Measurements from ENCODE around the gene CELA2A.
"Not testable (repeated sequence)": the region's sequence is repeated elsewhere in the genome, so short reads cannot be mapped to it uniquely, and the experiment has no call there.

CELA2A gene

DNA sequence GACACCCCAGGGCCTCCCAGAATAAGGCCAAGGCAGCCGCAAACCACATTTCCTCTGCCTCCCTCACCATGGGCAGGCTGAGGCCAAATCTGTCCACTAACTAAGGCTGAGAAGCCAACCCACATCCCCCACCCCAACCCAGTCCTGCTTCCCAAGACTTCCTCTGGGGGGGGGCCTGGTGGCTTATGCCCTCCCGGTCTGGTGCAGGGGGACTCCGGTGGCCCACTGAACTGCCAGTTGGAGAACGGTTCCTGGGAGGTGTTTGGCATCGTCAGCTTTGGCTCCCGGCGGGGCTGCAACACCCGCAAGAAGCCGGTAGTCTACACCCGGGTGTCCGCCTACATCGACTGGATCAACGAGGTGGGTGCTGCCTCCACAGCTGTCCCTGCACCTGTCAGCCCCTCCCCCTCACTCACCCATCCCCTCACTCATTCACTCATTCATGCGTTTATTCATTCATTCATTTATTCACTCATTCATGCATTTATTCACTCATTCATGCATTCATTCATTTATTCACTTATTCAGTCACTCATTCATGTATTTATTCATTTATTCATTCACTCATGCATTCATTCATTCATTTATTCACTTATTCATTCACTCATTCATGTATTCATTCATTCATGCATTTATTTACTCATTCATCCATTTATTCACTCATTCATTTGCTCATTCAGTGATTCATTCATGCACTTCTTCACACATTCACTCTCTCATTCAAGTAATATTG is 11.0 kb upstream of the CELA2A start:
- no peak for DNase-seq

- DNase-seq, result no peak
Measured at GRCh38 chr1:15446212-15446611, 10.3 kb upstream of the CELA2A start.

GRCh38 chr1:15448877-15449462 is 7.6 kb upstream of the CELA2A start:
- no peak for DNase-seq

GRCh38 chr1:15449567-15449966 is 7.0 kb upstream of the CELA2A start:
- DNase-seq, result no peak

- DNase-seq, result no peak
Measured at GRCh38 chr1:15451014-15451722, 5.4 kb upstream of the CELA2A start.

DNA sequence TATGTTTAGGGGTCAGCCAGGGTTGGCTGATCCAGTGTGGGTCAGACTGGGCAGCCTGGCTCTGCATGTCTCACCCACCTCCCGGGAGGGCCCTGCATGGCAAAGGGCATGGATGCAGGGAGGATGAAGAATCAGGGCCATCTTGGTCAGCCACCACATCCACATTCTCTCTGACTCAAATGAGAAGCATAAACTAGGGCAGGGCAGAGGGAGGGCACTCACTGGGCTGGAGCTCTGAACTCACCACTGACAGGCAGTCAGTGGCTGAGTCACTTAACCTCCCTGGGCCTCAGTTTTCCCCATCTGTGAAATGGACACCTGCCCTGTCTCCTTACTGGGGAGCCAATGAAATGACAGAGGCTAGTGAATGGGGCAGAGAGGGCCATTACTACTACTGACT is 4.3 kb upstream of the CELA2A start:
- DNase-seq, result no peak

DNA sequence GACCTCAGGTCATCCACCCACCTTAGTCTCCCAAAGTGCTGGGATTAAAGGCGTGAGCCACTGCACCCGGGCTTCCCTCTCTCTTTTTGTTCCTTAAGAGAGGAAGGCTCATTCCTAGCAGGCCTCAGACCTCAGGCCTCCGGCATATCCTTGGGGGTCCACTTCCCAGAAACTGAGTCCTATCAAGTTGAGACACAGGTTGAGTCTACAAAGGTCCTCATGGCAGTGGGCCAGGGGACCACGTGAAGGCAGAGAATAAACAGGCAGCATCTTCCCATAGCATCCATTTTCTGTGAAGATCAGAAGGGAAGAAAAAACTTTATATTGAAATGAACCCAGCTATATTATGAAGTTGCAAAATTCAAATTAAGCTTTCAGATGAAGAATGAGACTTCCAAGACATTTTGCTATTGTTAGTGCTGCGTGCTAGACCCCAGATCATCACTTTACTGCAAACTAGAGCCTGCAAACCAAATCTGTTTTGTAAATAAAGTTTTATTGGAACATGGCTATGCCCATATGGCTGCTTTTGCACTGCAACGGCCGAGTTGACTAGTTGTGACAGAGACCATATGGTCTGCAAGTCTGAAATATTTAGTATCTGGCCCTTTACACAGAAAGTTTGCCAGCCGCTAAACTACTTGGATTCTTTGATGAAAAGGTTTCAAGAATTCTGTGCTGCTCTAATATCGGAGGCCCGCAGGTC is 3.5 kb upstream of the CELA2A start:
- DNase-seq, result no peak

DNA sequence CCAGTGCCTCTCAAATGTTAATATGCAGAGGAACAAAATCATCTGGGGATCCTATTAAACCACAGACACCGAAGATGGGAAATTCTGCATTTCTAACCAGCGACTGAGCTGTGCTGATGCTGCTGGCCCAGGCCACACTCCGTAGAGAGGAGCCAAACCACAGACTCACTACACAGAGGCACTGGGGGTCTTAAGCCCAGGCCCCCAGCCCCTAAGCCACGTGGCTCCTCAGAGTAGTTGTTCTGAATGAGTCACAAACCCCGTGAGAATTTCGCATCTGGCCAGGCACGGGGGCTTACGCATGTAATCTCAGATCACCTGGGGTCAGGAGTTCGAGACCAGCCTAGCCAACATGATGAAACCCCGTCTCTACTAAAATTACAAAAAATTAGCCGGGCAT is 2.8 kb upstream of the CELA2A start:
- DNase-seq, result no peak

GRCh38 chr1:15454256-15454655 is 2.3 kb upstream of the CELA2A start:
- DNase-seq, result no peak

GRCh38 chr1:15455522-15455921 is 1.0 kb upstream of the CELA2A start:
- DNase-seq, result no peak

- no peak for DNase-seq
Measured at GRCh38 chr1:15457585-15457984, 1.1 kb downstream of the CELA2A start.

GRCh38 chr1:15458388-15458787 is 1.9 kb downstream of the CELA2A start:
- DNase-seq, result not testable (repeated sequence)

DNA sequence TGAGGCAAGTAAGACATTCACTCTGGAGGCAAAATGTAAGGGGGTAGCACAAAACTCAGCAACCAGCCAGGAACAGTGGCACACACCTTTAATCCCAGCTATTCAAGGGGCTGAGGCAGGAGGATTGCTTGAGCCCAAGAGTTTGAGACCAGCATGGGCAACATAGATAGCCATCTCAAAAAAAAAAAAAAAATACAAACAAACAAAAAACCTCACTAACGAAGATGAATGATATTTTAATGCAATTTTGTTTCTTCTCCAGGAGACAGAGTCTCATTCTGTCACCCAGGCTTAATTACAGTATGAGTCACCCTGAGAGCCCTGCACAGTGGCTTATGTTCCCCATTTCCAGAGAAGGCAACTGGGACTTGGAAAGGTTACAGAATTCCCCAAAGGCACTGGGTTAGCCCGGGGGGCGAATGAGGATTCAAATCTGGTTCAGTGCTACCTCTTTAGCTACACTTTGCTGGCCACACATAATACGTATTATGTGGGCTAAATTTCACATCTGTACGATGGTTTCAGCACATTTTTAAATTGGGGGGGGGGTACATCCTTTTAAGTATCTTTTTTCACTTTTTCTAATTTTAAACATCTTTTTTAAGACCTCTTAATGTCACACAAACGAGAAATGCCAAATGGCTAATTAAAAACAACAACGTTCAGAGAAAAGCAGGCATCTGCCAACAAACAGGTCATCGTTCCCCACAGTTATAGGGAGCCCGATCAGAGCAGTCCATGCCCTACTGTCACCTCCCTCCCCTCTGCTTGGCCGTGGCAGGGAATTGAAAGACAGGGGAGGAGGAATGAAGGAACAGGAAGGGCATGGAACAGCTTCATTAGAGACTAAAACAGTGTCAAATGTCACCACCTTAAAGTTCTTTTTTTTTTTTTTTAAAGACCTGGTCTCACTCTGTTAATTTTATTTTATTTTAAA is 3.5 kb downstream of the CELA2A start:
- no peak for DNase-seq

DNA sequence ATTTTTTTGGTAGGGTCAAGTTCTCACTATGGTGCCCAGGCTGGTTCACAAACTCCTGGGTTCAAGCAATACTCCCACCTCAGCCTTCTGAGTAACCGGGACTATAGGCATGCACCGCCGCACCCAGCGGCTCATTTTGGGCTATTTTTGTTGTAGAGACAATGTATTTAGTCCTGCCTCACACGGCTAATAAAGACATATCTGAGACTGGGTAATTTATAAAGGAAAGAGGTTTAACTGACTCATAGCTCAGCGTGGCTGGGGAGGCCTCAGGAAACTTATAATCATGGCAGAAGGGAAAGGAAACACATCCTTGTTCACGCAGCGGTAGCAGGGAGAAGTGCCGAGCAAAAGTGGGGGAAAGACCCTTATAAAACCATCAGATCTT is 4.2 kb downstream of the CELA2A start:
- DNase-seq, result no peak

DNA sequence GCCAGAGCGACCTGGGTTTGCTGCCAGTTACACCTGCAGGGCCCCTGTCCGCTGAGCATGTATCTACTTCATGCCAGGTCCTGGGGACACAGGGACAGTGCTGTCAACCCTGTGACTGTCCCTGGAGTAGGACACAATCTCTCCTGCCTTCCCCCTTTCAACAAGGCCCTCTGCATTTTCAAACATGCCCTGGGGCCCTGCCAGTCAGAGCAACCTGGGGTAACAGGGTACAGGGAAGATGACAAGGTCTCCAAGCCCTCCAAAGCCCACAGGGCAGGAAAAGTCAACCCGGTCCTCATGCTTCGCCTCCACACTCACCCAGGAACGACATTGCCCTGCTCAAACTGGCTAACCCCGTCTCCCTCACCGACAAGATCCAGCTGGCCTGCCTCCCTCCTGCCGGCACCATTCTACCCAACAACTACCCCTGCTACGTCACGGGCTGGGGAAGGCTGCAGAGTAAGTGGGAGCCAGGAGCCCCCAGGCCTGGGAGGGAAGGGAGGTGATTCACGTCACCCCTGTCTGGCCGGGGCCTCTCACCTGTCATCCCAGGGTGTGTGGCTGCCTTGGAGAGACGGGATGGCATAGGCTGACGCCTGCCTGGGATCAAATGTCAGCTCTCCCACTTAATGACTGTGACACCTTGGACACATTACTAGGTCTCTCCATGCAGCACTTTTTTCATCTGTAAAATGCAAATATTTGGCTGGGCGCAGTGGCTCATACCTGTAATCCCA is 6.7 kb downstream of the CELA2A start:
- DNase-seq, result not testable (repeated sequence)

GRCh38 chr1:15463926-15464322 is 7.4 kb downstream of the CELA2A start:
- not testable (repeated sequence) for DNase-seq

DNA sequence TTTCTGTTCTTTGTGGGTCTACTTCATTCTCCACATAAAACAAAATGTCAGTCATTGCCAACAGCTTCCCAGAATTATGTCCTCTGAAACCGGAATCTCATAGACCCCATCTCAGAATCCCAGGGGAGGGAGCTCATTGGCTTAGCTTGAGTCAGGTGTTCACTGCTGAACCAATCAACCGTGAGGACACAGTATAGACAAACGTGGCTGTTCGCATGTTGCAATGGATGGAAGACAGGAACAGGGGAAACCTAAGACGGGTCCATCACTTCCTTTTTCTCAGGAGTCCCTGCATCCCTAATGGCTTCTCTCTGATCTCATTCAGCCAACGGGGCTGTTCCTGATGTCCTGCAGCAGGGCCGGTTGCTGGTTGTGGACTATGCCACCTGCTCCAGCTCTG is 9.1 kb downstream of the CELA2A start:
- DNase-seq, result no peak

- DNase-seq, result not testable (repeated sequence)
Measured at GRCh38 chr1:15466955-15467625, 10.6 kb downstream of the CELA2A start.

- DNase-seq, result no peak
Measured at GRCh38 chr1:15468145-15468544, 11.6 kb downstream of the CELA2A start.

- DNase-seq, result no peak
Measured at GRCh38 chr1:15469361-15469760, 12.8 kb downstream of the CELA2A start.

GRCh38 chr1:15469821-15470448 is 13.4 kb downstream of the CELA2A start:
- DNase-seq, result not testable (repeated sequence)

Measured in COR-L47 (cell line).